KG1 (cell line): ENCODE results near the gene UBE2Z.
"Not testable (repeated sequence)": the region's sequence is repeated elsewhere in the genome, so short reads cannot be mapped to it uniquely, and the experiment has no call there.

Experiments used
- DNase-seq: peaks from one replicate; lab custom pipeline; 2025; lab: John Stamatoyannopoulos, UW

UBE2Z gene

DNA sequence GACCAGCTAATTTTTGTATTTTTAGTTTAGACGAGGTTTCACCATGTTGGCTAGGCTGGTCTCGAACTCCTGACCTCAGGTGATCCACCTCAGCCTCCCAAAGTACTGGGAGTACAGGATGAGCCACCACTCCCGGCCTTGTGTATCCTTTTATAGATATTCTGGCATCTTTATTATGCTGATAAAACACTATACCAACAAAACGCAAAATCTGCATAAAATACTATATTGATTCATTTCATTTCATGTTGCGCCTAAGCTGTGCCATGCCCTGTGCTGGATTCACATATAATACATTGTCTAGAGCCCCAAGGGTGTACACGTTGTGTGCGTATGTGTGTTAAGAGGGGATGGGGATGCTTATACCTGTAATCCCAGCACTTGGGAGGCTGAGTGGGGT lies 3.8 kb upstream of the UBE2Z start:
- no peak for DNase-seq

- DNase-seq: no peak
These were observed 2.2 kb upstream of the UBE2Z start for GRCh38 chr17:48905987-48906515.

GRCh38 chr17:48907713-48908046 lies 527 bp upstream of the UBE2Z start:
- DNase-seq: no peak

GRCh38 chr17:48908853-48909394 lies 717 bp downstream of the UBE2Z start:
- DNase-seq: peak; percentile 53

DNA sequence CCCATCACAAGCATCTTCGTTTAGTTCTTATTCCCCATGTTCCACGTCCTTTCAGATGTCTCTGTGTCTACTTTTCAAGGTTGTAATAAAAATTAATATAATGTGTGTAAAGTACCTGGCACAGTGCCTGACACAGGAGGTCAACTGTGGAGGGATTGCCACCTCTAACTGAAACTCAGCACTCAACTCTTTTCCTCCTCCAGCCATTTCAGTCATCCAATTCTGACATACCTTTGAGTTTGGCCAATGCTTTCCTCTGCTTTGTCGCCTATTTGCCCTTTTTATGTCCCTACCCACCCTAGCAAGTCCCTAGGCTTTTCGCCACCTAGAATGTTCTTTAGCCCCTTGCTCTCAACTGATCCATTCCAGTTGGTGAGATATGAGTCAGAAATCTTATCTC lies 1.6 kb downstream of the UBE2Z start:
- DNase-seq: no peak

DNA sequence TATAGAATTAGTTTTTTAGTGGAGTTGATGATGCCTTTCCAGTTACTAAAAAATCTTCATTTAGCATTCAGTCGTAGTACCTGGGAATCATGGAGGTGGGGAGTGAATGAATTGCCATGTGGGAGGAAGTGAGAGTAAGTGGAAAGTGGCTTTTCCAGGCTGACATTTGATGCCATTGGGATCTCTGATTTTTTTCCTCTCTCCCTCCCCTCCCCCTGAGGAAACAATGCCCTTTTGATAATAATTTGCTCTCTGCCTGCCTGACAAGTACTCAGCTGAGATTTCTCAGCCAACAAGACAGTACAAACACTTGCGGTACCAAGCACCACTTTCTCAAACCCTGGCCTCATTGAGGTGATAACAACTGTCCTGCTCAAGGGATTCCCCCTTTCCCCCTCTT lies 2.2 kb downstream of the UBE2Z start:
- DNase-seq: no peak

GRCh38 chr17:48912476-48912875 lies 4.3 kb downstream of the UBE2Z start:
- DNase-seq: no peak

GRCh38 chr17:48915459-48916282 lies 7.5 kb downstream of the UBE2Z start:
- DNase-seq: no peak

DNA sequence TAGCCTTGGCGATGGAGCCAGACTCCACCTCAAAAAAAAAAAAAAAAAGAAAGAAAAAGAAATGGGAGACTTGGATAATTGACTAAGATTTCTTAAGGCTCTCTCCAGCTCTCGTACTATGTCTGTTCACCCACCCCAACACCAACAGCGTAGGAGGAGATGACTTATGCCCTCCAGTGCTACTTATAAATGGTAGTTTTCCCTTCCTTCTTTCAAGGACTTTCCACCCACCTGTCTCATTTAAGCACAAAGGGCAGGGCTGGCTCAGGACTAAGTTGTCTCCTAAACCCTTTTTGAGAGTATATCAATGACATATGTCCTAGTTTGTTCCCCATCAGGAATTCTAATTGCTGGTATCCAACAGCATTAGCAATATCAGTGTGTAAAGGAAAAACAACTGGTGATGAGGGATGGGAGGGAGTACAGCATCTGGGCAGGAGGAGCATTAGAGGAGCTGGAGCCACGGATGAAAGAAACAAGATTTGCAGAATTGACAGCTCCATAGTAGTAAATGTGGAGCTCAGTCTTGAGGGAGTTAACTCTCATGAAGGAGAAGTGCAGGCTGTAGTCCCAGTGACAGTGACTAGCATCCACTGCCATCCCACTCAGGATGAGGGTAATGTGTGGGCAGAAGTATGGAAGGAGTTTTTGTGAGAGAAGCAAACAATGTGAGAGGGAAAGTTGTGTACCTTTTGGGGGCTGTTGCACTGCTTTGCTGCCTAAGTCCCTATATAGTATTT lies 17.2 kb downstream of the UBE2Z start:
- no peak for DNase-seq

DNA sequence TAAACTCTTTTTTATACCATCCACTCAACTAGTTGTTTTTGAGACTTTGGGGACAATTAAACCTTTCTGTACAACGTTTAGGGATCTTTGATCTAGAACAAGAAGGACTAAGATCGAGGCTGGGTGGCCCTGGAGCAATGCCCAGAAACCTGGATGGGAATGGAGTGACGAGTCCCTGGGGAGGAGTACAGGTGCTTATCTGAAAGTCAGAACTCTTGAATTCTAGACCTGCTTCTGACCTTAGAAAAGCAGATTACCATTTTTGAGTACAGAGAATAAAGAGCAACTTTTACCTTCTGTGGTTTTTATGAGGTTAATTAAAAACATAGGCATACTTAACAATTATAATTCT lies 17.8 kb downstream of the UBE2Z start:
- DNase-seq: no peak

DNA sequence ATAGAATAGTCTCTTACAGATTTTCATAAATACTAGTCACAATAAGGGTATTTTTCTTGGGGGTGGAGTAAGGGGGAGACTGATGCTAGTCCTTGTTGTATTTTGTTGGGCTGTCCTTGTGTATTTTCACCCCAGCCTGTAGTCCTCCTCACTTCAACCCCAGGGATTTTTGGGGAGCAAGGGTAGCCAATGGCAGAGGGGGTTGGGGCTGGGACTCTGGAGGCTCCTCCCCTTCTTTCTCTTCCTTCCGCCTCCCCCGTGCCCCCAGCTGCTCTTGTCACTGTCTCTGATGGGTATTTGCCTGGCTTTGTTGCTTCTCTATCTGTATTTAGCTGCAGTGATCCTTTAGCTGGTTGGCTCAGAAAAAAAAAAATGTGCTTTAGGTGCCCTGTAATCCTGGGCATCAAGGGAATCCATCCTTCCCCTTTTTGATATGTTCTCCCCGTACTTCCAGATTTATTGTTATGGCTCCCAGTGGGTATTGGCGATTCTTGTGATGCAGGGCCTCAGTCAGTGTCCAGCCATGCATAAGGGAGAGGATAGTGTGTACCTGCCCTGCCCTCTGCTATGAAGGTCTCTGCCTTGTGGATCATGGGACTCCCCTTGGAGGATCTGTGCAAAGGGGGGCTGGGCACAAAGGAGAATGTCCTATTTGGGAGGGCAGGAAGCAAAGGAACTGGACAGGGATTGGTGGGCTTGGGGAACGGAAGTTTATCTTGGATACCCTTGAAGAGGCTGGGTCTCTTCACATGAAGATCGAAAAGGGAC lies 20.0 kb downstream of the UBE2Z start:
- no peak for DNase-seq

DNA sequence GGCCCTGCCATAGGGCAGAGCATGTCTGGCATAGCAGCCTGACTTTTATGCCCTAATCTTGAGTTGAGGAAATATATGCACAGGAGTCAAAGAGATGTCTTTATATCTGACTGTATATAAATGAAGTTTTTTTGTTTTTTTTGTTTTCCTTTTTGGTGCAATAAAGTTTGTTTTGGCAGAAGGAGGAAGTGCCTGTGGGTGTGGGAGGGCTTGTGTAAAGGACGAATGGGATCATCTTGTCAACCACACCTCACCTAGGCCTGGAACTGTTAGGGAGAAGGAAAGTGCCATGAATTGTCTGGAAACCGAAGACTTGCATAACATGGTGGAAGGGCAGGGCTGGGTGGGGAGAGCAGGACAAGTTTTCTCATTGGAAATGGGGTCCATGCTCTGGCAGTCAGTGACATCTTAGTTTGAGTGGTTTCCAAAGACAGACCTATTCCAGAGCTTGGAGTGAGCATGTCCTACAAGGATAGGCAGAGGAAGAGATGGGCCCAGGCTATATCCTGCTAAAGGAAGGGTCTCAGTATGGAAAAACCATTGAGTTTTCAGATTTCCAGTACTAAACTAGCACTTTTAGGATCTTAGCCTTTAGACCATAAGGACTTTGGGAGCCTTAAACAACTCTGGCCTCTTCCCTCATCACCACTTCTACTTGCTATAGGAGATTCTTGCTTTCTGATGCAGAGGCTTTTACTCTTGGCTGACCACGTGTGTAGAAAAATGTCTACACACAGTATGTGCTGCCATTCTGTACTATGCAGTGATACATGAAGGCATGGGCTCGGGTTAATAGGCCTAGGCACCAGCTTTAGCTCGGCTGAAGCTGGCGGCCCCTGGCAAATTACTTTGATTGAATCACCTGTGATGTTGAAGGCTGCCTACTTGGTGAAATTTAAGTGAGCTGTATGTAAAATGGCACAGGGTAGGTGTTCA lies 20.9 kb downstream of the UBE2Z start:
- DNase-seq: no peak

GRCh38 chr17:48929812-48930165 lies 21.6 kb downstream of the UBE2Z start:
- DNase-seq: no peak

GRCh38 chr17:48930435-48930873 lies 22.2 kb downstream of the UBE2Z start:
- DNase-seq: no peak

GRCh38 chr17:48933035-48933434 lies 24.8 kb downstream of the UBE2Z start:
- DNase-seq: no peak

GRCh38 chr17:48944515-48945260 lies 36.5 kb downstream of the UBE2Z start, which contains the start of gene SNF8:
Gene SNF8 (minus strand): TSS chr17:48944842. CDS start chr17:48944734, 108 bp downstream.
- peak; percentile 91 for DNase-seq

GRCh38 chr17:48945261-48945651 lies 37.0 kb downstream of the UBE2Z start:
- not testable (repeated sequence) for DNase-seq

DNA sequence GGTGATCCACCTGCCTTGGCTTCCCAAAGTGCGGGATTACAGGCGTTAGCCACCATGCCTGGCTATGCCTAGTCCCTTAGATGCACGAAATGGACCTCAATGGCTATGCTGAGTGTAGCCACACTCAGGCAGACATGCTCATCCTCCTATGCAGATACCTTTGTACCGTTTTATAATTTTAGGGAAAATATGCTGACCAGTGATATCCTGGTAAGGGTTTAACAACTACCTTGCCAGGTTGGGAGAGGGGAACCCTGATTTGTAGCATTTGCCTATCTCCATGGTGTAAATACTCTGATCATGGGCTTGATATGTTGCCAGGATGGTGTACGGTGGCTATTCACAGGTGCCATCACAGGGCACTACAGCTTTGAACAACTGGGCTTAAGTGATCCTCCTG lies 43.4 kb downstream of the UBE2Z start:
- DNase-seq: no peak

DNA sequence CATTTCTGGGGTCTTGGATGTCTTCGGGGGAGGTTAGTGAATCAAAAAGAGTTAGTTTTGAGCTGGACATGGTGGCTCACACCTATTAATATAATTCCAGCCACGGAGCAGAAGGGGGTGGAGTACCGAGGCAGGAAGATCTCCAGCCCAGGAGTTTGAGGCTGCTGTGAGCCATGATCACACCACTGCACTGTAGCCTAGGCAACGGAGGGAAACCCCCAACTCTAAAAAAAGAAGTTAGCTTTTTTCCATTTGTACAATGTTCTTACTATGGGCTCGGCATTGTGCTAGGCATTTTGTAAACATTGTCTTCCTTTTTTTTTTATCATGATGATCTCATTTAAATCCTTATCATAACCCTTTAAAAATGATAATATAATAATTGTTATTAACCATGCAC lies 44.7 kb downstream of the UBE2Z start:
- DNase-seq: no peak

DNA sequence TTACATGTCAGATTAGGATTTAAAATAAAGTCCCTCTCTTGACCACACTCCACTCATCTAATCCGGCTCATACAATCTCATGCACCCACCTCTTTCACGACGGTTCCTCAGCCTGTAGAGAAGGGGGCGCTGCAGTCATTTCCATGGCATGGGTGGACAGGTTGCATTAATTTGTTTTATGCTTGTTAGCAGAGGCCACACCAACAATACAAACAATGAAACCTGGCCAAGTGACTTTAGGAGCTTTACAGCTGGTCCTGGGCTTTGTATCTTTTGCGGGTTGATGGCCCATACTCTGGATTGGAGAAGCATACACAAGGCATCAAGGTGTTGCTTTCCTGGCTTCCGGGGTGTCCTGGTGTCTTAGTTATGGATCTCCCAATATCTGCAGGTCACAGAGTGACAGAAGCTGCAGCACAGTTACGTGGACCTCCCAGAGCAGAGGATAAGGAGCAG lies 46.1 kb downstream of the UBE2Z start:
- DNase-seq: no peak
